SK-N-SH treated with all-trans-retinoic acid at 6 μM for 48 hours (cell line): ENCODE results near the gene CAMKMT.

Experiments used
- ARNTL ChIP-seq: fragments of 450-650 bp; formaldehyde crosslinking; IDR thresholded peaks from 2 replicates; pipeline ENCODE4 v1.5.0; 2020; ENCODE audit warnings: low read depth, mild to moderate bottlenecking, moderate library complexity, borderline replicate concordance
- ESRRG ChIP-seq: fragments of 250-450 bp; sonication (Bioruptor Pico); IDR thresholded peaks from 2 replicates; pipeline ENCODE4 v1.6.1; 2021; ENCODE audit warnings: mild to moderate bottlenecking
- PATZ1 ChIP-seq: fragments of 250-450 bp; sonication (Bioruptor Pico); IDR thresholded peaks from 2 replicates; pipeline ENCODE4 v1.8.0; 2020; ENCODE audit warnings: mild to moderate bottlenecking, moderate library complexity, borderline replicate concordance
- ZFP30 ChIP-seq: fragments of 450-650 bp; formaldehyde crosslinking; IDR thresholded peaks from 2 replicates; pipeline ENCODE4 v1.5.0; 2022; ENCODE audit warnings: mild to moderate bottlenecking, moderate library complexity

GRCh38 chr2:44758591-44758990 lies 396.8 kb downstream of the CAMKMT start:
- no peak for TF ChIP-seq PATZ1
- TF ChIP-seq ZFP30 (CRISPR knock-in tag), result no peak
- TF ChIP-seq ARNTL (CRISPR knock-in tag), result no peak
- TF ChIP-seq ESRRG (CRISPR knock-in tag), result no peak
